DND-41 (cell line): Measurements from ENCODE around the gene KCNAB1.

ENCODE experiments used
- EZH2 ChIP-seq: IDR thresholded peaks from 3 replicates; pipeline ENCODE4 v1.6.1; 2012; ENCODE audit warnings: borderline replicate concordance, low read depth, mild to moderate bottlenecking, moderate library complexity, low read length, inconsistent platforms; ENCODE audit not compliant: severe bottlenecking
- TF ChIP-seq, protein P1 (sequence below): IDR thresholded peaks from 2 replicates; pipeline ENCODE4 v1.5.1; 2012; ENCODE audit warnings: borderline replicate concordance, low read length, moderate library complexity, mild to moderate bottlenecking; ENCODE audit not compliant: poor library complexity, severe bottlenecking; ENCODE audit errors: extremely low read depth

DNA sequence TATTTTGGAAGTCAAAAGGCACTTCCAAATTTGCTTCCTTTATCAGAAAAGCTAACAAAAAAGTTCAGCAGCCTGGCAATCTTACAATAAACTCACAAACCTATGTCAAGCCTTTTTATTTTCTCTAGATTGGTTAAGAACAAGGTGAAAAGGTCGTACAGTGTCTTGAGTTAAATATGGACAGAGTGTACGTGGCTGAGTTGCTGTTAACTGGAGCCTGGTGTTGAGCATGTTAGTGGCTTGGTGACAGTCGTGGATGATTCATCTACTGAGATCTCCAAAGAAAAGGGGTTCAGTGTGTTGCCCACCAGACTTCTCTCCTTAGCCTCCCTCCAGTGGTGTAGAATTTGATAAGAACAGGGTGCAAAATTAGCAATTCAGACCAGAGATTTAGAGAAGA lies 344.8 kb downstream of the KCNAB1 start:
- TF ChIP-seq, protein P1, sequence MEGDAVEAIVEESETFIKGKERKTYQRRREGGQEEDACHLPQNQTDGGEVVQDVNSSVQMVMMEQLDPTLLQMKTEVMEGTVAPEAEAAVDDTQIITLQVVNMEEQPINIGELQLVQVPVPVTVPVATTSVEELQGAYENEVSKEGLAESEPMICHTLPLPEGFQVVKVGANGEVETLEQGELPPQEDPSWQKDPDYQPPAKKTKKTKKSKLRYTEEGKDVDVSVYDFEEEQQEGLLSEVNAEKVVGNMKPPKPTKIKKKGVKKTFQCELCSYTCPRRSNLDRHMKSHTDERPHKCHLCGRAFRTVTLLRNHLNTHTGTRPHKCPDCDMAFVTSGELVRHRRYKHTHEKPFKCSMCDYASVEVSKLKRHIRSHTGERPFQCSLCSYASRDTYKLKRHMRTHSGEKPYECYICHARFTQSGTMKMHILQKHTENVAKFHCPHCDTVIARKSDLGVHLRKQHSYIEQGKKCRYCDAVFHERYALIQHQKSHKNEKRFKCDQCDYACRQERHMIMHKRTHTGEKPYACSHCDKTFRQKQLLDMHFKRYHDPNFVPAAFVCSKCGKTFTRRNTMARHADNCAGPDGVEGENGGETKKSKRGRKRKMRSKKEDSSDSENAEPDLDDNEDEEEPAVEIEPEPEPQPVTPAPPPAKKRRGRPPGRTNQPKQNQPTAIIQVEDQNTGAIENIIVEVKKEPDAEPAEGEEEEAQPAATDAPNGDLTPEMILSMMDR, result no peak
- no peak for TF ChIP-seq EZH2
